Measurements from ENCODE around the gene CBR3.

CBR3 gene

GRCh38 chr21:36171336-36171735 lies 36.5 kb downstream of the CBR3 start:
- Histone ChIP-seq H3K4me1 (ENCODE audit: control insufficient read depth, insufficient read depth, low read length) (no peaks in the 10 kb centered on the region), H3K9me3 (ENCODE audit: control insufficient read depth, insufficient read depth, low read depth, low read length) (no peaks in the 10 kb centered on the region), H3K36me3 (ENCODE audit: control insufficient read depth in 2 of 2, insufficient read depth in 1 of 2, low read length in 2 of 2) (peaks cover 5 to 12% of the 10 kb centered on the region in 2 experiments; a peak in 2 of 3 replicates), H3K4me3 (ENCODE audit: low read depth, low read length) (no peak overlapping the region), H3K27ac (ENCODE audit: extremely low read depth, low read depth, low read length) (no peak overlapping the region)
- POLR2A ChIA-PET, result interaction anchor here (0.8 kb wide), 1 partner anchor 13 kb away, joined by 3 read pairs; no protein-coding TSS in a partner anchor
- CTCF ChIA-PET, result no interaction called here
- no peak for TF ChIP-seq ZNF133 (tag by site-specific recombination; IDR thresholded peaks at IDR 0.05)
- TF ChIP-seq ZNF211 (tag by site-specific recombination; IDR thresholded peaks at IDR 0.05; ENCODE audit: low read depth), result no peak
- TF ChIP-seq AEBP2 (tag by site-specific recombination; IDR thresholded peaks at IDR 0.05; ENCODE audit: borderline replicate concordance), result no peak
- no peak for TF ChIP-seq YY1 (tag by site-specific recombination; IDR thresholded peaks at IDR 0.05)
- no peak for TF ChIP-seq ZNF394 (tag by site-specific recombination; IDR thresholded peaks at IDR 0.05; ENCODE audit: borderline replicate concordance)
- no peak for TF ChIP-seq ZSCAN5A (tag by site-specific recombination; IDR thresholded peaks at IDR 0.05)
- no peak for TF ChIP-seq ZNF623 (tag by site-specific recombination; IDR thresholded peaks at IDR 0.05)
- no peak for TF ChIP-seq KLF10 (tag by site-specific recombination; IDR thresholded peaks at IDR 0.05)
- TF ChIP-seq ZNF670 (tag by site-specific recombination; IDR thresholded peaks at IDR 0.05; ENCODE audit: low read depth), result no peak
- TF ChIP-seq ZNF785 (tag by site-specific recombination; IDR thresholded peaks at IDR 0.05), result no peak
- TF ChIP-seq KLF16 (tag by site-specific recombination; IDR thresholded peaks at IDR 0.05), result no peak
- TF ChIP-seq ZNF184 (tag by site-specific recombination; IDR thresholded peaks at IDR 0.05), result no peak

GRCh38 chr21:36171741-36172331 lies 37.0 kb downstream of the CBR3 start:
- Histone ChIP-seq H3K4me3 (ENCODE audit: low read depth, low read length) (no peak overlapping the region), H3K36me3 (ENCODE audit: control insufficient read depth in 2 of 2, insufficient read depth in 1 of 2, low read length in 2 of 2) (peaks cover 5 to 12% of the 10 kb centered on the region in 2 experiments; a peak in 2 of 3 replicates), H3K4me1 (ENCODE audit: control insufficient read depth, insufficient read depth, low read length) (no peaks in the 10 kb centered on the region), H3K27ac (ENCODE audit: extremely low read depth, low read depth, low read length) (no peak overlapping the region), H3K9me3 (ENCODE audit: control insufficient read depth, insufficient read depth, low read depth, low read length) (no peaks in the 10 kb centered on the region)
- no peak for TF ChIP-seq ZNF292 (tag by site-specific recombination; IDR thresholded peaks at IDR 0.05; ENCODE audit: borderline replicate concordance, low read depth)
- TF ChIP-seq ZEB2 (tag by site-specific recombination; IDR thresholded peaks at IDR 0.05), result no peak
- no peak for TF ChIP-seq CTCF (tag by site-specific recombination; IDR thresholded peaks at IDR 0.05)
- TF ChIP-seq ZSCAN30 (tag by site-specific recombination; IDR thresholded peaks at IDR 0.05), result no peak
- TF ChIP-seq ZNF600 (tag by site-specific recombination; IDR thresholded peaks at IDR 0.05), result no peak
- no peak for TF ChIP-seq ZNF791 (tag by site-specific recombination; IDR thresholded peaks at IDR 0.05)
- TF ChIP-seq KLF9 (tag by site-specific recombination; IDR thresholded peaks at IDR 0.05; ENCODE audit: low read depth), result no peak
- no peak for TF ChIP-seq REST (tag by site-specific recombination; IDR thresholded peaks at IDR 0.05)
- TF ChIP-seq MYNN (tag by site-specific recombination; IDR thresholded peaks at IDR 0.05; ENCODE audit: borderline replicate concordance), result no peak
- TF ChIP-seq ZNF677 (tag by site-specific recombination; IDR thresholded peaks at IDR 0.05), result no peak
- no peak for TF ChIP-seq REPIN1 (tag by site-specific recombination; IDR thresholded peaks at IDR 0.05; ENCODE audit: low read depth)
- no peak for TF ChIP-seq ZBTB49 (tag by site-specific recombination; IDR thresholded peaks at IDR 0.05; ENCODE audit: low read depth)
- POLR2A ChIA-PET, result no interaction called here
- CTCF ChIA-PET, result interaction anchor here (0.7 kb wide), 1 partner anchor 227 kb away, joined by 3 read pairs; no protein-coding TSS in a partner anchor
